Ascending aorta (tissue), 2 donors: ENCODE results near the gene TDRD12. TPM values are rescaled to one million over a fixed set of nuclear protein-coding genes. Genes with fewer than 3 reads are reported as not detected.
"Not testable (repeated sequence)": the region's sequence is repeated elsewhere in the genome, so short reads cannot be mapped to it uniquely, and the experiment has no call there.

ENCODE experiments used
- DNase-seq, 2 donors: peaks; one replicate each; pipeline ENCODE4 v3.0.0-alpha.2; 2019; ENCODE audit warnings: low spot score in 2 of 2
- H3K27ac ChIP-seq, 2 donors: fragments of 200-600 bp; sonication (generic); one replicate each; pipeline ENCODE4 v1.5.1; 2016 to 2017; ENCODE audit warnings: mild to moderate bottlenecking in 1 of 2
- H3K27me3 ChIP-seq: fragments of 200-600 bp; sonication (generic); one replicate; pipeline ENCODE4 v1.5.1; 2017
- H3K36me3 ChIP-seq, 2 donors: fragments of 200-600 bp; sonication (generic); one replicate each; pipeline ENCODE4 v1.5.1; 2016
- H3K4me1 ChIP-seq, 2 donors: fragments of 200-600 bp; sonication (generic); one replicate each; pipeline ENCODE4 v1.5.1; 2016 to 2017; ENCODE audit warnings: mild to moderate bottlenecking in 1 of 2
- H3K4me3 ChIP-seq, 2 donors: fragments of 200-600 bp; sonication (generic); one replicate each; pipeline ENCODE4 v1.5.1; 2016 to 2017; ENCODE audit warnings: mild to moderate bottlenecking in 1 of 2
- H3K9me3 ChIP-seq, 2 donors: fragments of 200-600 bp; sonication (generic); one replicate each; pipeline ENCODE4 v1.5.1; 2016
- intact Hi-C: fragments of 100-400 bp; cut with DNase I; formaldehyde crosslinking; loops from one replicate; pipeline ENCODE4 v1.15.1; 2023
- total RNA-seq: library from RNA; depleted of rRNA; stranded (reverse); fragments of >200 nt; gene quantifications from one replicate; pipeline ENCODE4 v1.1.0, GENCODE V29; 2016
- TF ChIP-seq, protein P1 (sequence below), 3 experiments: fragments of 200-600 bp in 2 of 3; fragments of 450-650 bp in 1 of 3; sonication (generic) in 2 of 3; IDR thresholded peaks; one replicate each; pipeline ENCODE4 v1.5.1; 2016 to 2019; ENCODE audit warnings: antibody characterized with exemption in 3 of 3, mild to moderate bottlenecking in 1 of 3, moderate library complexity in 1 of 3

TDRD12 gene
- total RNA-seq, 1 donor from 2014 or later: 0.11 TPM

DNA sequence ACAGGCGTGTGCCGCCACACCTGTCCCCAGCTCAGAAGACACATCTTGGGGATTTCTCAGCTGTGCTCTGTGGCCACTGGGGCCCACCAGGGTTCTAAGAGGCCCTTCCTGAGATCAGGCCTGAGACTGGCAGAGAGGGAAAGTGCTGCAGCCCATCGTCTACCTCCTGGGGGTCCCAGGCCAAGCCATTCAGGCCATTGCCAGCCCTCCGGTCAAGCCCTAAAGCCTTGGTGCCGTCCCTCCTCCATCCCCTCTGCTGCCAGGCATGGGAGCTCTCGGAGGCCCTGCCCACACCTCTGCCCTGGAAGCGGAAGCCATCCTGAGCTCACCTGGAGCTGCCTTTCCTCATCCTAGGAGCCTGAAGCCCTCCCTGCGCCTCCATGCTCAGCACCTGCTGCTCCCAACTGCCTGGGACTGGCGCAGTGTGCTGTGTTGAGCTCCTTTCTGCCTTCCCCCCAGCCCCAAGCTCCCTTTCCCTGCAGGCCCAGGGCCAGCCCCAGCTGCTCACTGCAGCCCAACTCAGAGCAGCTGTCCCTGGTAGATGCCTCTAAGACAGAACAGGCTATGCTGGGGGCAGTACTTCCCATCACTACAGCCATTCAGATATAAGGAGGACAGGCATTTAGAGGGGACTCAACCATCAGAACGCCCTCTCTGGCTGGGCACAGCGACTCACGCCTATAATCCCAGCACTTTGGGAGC is 147.1 kb downstream of the TDRD12 start:
- Histone ChIP-seq H3K9me3 (no peaks in the 10 kb centered on the region), H3K36me3 (no peaks in the 10 kb centered on the region), H3K4me1 (no peaks in the 10 kb centered on the region), H3K27me3 (no peaks in the 10 kb centered on the region), H3K4me3 (no peak overlapping the region), H3K27ac (no peak overlapping the region)
- DNase-seq: no peak
- intact Hi-C loops: no loop called here
- TF ChIP-seq, protein P1, sequence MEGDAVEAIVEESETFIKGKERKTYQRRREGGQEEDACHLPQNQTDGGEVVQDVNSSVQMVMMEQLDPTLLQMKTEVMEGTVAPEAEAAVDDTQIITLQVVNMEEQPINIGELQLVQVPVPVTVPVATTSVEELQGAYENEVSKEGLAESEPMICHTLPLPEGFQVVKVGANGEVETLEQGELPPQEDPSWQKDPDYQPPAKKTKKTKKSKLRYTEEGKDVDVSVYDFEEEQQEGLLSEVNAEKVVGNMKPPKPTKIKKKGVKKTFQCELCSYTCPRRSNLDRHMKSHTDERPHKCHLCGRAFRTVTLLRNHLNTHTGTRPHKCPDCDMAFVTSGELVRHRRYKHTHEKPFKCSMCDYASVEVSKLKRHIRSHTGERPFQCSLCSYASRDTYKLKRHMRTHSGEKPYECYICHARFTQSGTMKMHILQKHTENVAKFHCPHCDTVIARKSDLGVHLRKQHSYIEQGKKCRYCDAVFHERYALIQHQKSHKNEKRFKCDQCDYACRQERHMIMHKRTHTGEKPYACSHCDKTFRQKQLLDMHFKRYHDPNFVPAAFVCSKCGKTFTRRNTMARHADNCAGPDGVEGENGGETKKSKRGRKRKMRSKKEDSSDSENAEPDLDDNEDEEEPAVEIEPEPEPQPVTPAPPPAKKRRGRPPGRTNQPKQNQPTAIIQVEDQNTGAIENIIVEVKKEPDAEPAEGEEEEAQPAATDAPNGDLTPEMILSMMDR (IDR thresholded peaks at IDR 0.05): no peak

DNA sequence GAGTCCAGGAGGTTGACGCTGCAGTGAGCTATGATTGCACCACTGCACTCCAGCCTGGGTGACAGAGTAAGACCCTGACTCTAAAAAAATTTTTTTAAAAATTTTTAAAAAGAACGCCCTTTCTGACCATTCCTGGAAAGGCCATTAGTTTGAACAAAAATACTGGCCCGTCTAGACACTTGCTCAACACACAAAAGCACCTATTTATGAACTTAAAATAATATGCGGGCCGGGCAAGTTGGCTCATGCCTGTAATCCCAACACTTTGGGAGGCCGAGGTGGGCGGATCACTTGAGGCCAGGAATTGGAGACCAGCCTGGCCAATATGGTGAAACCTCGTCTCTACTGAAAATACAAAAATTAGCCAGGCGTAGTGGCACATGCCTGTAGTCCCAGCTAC is 147.9 kb downstream of the TDRD12 start:
- DNase-seq, H3K36me3 ChIP-seq, H3K27me3 ChIP-seq, intact Hi-C loops, H3K4me3 ChIP-seq, H3K27ac ChIP-seq, H3K9me3 ChIP-seq, H3K4me1 ChIP-seq: not testable (repeated sequence)

DNA sequence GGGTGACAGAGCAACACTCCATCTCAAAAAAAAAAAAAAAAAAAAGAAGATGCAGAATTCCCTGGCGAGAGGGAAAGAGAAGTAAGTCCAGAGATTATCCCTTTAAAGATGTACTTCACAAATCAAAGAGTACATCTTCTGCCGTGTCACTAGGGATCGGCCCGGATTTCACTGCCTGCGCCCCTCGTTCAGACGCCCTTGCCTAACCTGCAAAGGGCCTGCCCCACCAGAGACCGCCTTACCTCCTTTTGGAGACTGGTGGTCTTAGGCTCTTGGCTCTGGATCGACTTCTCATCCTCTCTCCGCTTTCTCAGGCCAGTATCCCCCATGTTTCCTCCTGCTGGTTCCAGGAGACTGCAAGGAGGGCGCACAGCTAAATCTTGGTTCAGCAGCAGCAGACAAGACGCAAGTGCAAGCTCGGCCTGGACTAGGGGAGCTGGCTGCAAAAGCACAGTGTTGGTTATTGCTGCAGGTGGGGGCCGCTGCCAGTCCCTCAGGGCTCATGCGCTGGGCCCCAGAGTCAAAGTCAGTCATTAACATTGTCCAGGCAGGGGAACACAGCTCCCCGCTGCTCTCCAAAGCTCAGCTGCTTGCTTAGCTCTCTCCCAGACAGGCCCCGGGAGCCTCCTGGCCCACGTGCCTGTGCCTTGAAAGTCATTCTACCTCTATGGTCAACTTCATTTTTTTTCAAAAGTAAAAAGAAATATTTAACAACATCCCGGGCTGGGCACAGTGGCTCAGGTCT is 148.8 kb downstream of the TDRD12 start:
- Histone ChIP-seq H3K27ac (no peak overlapping the region), H3K9me3 (no peaks in the 10 kb centered on the region), H3K27me3 (no peaks in the 10 kb centered on the region), H3K4me3 (no peak overlapping the region), H3K36me3 (no peaks in the 10 kb centered on the region), H3K4me1 (no peaks in the 10 kb centered on the region)
- intact Hi-C loops: no loop called here
- TF ChIP-seq, protein P1 (IDR thresholded peaks at IDR 0.05): no peak
- DNase-seq: no peak

DNA sequence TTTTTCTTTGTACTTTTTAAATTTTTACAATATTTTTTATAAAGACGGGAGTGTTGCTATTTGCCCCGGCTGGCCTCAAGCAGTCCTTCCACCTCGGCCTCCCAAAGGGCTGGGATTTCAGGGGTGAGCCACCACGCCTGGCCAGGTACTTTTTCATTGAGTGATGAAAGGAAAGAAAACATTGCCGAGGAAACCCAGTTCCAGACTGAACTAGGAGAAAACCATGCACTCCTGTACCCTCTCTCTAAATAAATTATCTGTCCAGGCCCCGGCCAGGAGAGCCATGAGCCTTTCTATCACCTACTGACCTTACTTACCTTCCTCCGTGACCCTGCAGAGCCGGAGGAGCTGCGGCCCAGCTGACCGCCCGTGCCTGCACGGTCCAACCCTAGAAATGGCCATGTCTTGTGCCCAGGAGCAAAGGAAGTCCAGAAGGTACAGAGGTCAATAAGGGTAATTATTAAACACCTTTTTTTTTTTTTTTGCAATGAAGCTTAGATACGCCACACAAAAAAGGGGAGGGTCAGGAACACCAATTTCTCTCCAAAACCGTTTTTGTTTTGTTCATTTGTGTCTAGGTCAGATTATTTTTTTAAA is 149.9 kb downstream of the TDRD12 start, which contains the start of gene SLC7A9:
Gene SLC7A9, minus strand, starts transcription at position 399 of the 597 bp plus-strand sequence. CDS start 1,233 bp downstream, outside the sequence.
- Histone ChIP-seq H3K36me3 (no peaks in the 10 kb centered on the region), H3K27ac (no peak within 1 kb of the TSS), H3K4me1 (no peaks in the 10 kb centered on the region), H3K4me3 (no peak within 1 kb of the TSS), H3K9me3 (no peaks in the 10 kb centered on the region), H3K27me3 (no peaks in the 10 kb centered on the region)
- DNase-seq: no peak
- TF ChIP-seq, protein P1 (IDR thresholded peaks at IDR 0.05): no peak
- intact Hi-C loops: no loop called here

DNA sequence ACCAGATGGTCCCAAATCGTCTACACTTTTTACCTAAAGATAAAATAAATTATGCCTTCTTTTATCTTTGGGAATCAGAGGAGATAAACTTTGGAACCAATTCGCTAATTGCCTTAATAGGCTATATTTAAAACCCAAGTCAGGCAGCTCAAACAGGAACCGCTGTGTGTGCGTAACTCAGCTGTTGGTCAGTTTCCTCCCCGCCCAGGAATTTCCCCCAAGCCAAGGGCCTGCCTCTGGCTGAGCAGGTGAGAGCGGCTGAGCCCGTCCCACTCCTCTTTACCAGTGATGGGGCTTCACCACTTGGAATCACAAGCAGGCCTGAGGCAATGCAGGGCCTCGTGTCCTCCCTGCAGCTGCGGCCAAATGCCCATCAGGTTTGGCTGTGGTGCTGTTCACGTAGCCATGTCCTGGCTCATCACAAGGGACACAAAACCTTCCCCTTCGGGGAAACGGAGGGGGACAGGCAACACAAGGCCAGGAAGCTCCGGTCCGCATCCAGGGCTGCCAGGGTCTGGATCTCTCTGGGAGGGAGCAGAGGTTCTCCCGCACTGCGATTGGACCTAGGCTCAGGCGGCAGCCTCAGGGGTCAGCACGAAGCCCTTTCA is 150.5 kb downstream of the TDRD12 start:
- TF ChIP-seq, protein P1 (IDR thresholded peaks at IDR 0.05): no peak
- Histone ChIP-seq H3K36me3 (no peaks in the 10 kb centered on the region), H3K9me3 (no peaks in the 10 kb centered on the region), H3K27me3 (no peaks in the 10 kb centered on the region), H3K27ac (no peak overlapping the region), H3K4me3 (no peak overlapping the region), H3K4me1 (no peaks in the 10 kb centered on the region)
- intact Hi-C loops: no loop called here
- DNase-seq: no peak
